ENCODE data around the gene MS4A15.

The MS4A15 gene

GRCh38 chr11:60797846-60798630, 41.4 kb downstream of the MS4A15 start:
- DNase-seq (ENCODE audit: low spot score), result no peak
- POLR2A ChIA-PET (ENCODE audit: low non-redundant PET), result no interaction called here
- CTCF ChIA-PET, result no interaction called here
- no peak overlapping the region for H3K27ac ChIP-seq
- TF ChIP-seq CTCF (conservative IDR thresholded peaks at IDR 0.05; ENCODE audit: low read depth), result no peak

GRCh38 chr11:60798631-60799030, 42.0 kb downstream of the MS4A15 start:
- CTCF ChIA-PET, result interaction anchor here (0.5 kb wide), 1 partner anchor 105 kb away, joined by 3 read pairs; no protein-coding TSS in a partner anchor
- no peak overlapping the region for H3K27ac ChIP-seq
- no peak for TF ChIP-seq CTCF (conservative IDR thresholded peaks at IDR 0.05; ENCODE audit: low read depth)
- POLR2A ChIA-PET (ENCODE audit: low non-redundant PET), result no interaction called here
- DNase-seq (ENCODE audit: low spot score), result no peak

- DNase-seq (ENCODE audit: low spot score), result no peak
- no peak for TF ChIP-seq CTCF (conservative IDR thresholded peaks at IDR 0.05; ENCODE audit: low read depth)
- CTCF ChIA-PET, result no interaction called here
- no peak overlapping the region for H3K27ac ChIP-seq
- POLR2A ChIA-PET (ENCODE audit: low non-redundant PET), result no interaction called here
Measured at GRCh38 chr11:60801194-60801593, 44.5 kb downstream of the MS4A15 start.

GRCh38 chr11:60803273-60803936, 46.7 kb downstream of the MS4A15 start:
- H3K27ac ChIP-seq, result no peak overlapping the region
- no peak for TF ChIP-seq CTCF (conservative IDR thresholded peaks at IDR 0.05; ENCODE audit: low read depth)
- ChIA-PET CTCF (interaction anchor here (0.7 to 1.4 kb wide), 2 partner anchors 27 to 224 kb away, joined by 3 to 4 read pairs; no protein-coding TSS in a partner anchor), POLR2A (ENCODE audit: low non-redundant PET) (no interaction called here)
- no peak for DNase-seq (ENCODE audit: low spot score)

GRCh38 chr11:60809249-60809648, 52.6 kb downstream of the MS4A15 start:
- DNase-seq (ENCODE audit: low spot score), result no peak
- ChIA-PET CTCF (no interaction called here), POLR2A (ENCODE audit: low non-redundant PET) (no interaction called here)
- no peak for TF ChIP-seq CTCF (conservative IDR thresholded peaks at IDR 0.05; ENCODE audit: low read depth)
- no peak overlapping the region for H3K27ac ChIP-seq

GRCh38 chr11:60809691-60810090, 53.0 kb downstream of the MS4A15 start:
- POLR2A ChIA-PET (ENCODE audit: low non-redundant PET), result no interaction called here

More at GRCh38 chr11:60809691-60810090, 53.0 kb downstream of the MS4A15 start:
- CTCF ChIA-PET, result no interaction called here
- H3K27ac ChIP-seq, result no peak overlapping the region
- no peak for DNase-seq (ENCODE audit: low spot score)
- no peak for TF ChIP-seq CTCF (conservative IDR thresholded peaks at IDR 0.05; ENCODE audit: low read depth)
